KMS-11 (cell line): Measurements from ENCODE around the gene ATF6B.
"Not testable (repeated sequence)": the region's sequence is repeated elsewhere in the genome, so short reads cannot be mapped to it uniquely, and the experiment has no call there.

Experiments used
- H2AFZ ChIP-seq: fragments of 200-600 bp; sonication (generic); 2 replicates; pipeline ENCODE4 v1.6.1; 2016; ENCODE audit warnings: antibody characterized with exemption, mixed run types, low read depth
- H3K27ac ChIP-seq: fragments of 200-600 bp; sonication (generic); 2 replicates; pipeline ENCODE4 v1.6.1; 2016; ENCODE audit warnings: mild to moderate bottlenecking, mixed run types
- H3K27me3 ChIP-seq: fragments of 200-600 bp; sonication (generic); 2 replicates; pipeline ENCODE4 v1.6.1; 2017; ENCODE audit warnings: mild to moderate bottlenecking, low read depth, mixed run types, moderate library complexity; ENCODE audit not compliant: insufficient read depth
- H3K36me3 ChIP-seq: fragments of 200-600 bp; sonication (generic); 2 replicates; pipeline ENCODE4 v1.6.1; 2017; ENCODE audit warnings: mild to moderate bottlenecking, mixed run types; ENCODE audit not compliant: insufficient read depth
- H3K4me1 ChIP-seq: fragments of 200-600 bp; sonication (generic); 2 replicates; pipeline ENCODE4 v1.6.1; 2016; ENCODE audit warnings: mild to moderate bottlenecking, low read depth, mixed run types; ENCODE audit not compliant: poor library complexity, severe bottlenecking
- H3K4me2 ChIP-seq: fragments of 200-600 bp; sonication (generic); 2 replicates; pipeline ENCODE4 v1.7.0; 2016; ENCODE audit warnings: mild to moderate bottlenecking, mixed run types
- H3K4me3 ChIP-seq: fragments of 200-600 bp; sonication (generic); IDR thresholded peaks from 2 replicates; pipeline ENCODE4 v1.6.1; 2017; ENCODE audit warnings: low read depth, low read length, mixed read lengths; ENCODE audit not compliant: insufficient read depth
- H3K79me2 ChIP-seq: fragments of 200-600 bp; sonication (generic); 2 replicates; pipeline ENCODE4 v1.6.1; 2016; ENCODE audit warnings: low read depth, mixed run types; ENCODE audit not compliant: insufficient read depth
- H3K9ac ChIP-seq: fragments of 200-600 bp; sonication (generic); 2 replicates; pipeline ENCODE4 v1.6.1; 2016; ENCODE audit warnings: mild to moderate bottlenecking, mixed run types
- H4K20me1 ChIP-seq: fragments of 200-600 bp; sonication (generic); 2 replicates; pipeline ENCODE4 v1.6.1; 2016; ENCODE audit warnings: mild to moderate bottlenecking, mixed run types; ENCODE audit not compliant: insufficient read depth
- TF ChIP-seq, protein P1 (sequence below): fragments of 200-600 bp; sonication (generic); conservative IDR thresholded peaks from 2 replicates; pipeline ENCODE4 v1.6.1; 2017; ENCODE audit warnings: low read depth, mild to moderate bottlenecking, antibody characterized with exemption, low read length, moderate library complexity, mixed read lengths

Gene ATF6B

DNA sequence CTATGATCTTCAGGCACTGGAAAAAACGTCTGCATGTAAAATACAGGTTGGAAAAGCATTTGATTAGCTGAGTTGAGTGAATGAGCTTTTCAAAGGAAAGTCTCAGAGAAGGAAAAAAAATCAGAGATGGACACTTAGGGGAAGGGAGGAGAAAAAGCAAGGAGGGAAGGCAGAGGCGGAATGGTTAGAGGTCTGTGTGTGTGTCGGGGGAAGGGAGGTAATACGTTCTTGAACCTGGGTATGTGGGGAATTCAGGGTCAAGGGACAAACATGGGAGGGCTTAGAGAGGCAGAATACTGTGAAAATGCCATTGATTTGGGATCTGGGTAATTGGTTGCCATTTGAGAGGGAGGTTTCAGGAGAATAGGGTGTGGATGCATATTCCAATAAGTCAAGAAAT is 18.6 kb upstream of the ATF6B start:
- no peak overlapping the region for H3K27ac ChIP-seq

DNA sequence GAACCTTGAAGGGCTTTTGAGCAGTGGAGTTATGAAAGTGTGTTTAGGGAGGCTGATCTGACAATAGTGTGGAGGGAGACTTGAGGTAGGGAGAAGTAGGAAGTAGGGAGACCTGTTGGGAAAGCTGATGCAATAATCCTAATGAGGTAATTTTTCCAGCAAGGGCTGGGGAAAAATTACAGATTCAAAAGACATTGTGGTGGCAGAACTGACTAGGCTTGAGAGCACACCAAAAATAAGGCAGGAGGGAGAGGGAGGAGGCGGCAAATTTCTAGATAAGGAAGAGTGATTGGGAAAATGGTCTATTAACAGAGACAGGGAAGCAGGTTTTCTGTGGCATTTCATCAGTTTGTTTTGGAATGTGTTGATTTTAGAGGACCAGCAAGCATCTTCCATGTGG is 18.2 kb upstream of the ATF6B start:
- no peaks in the 10 kb centered on the region for H3K27me3 ChIP-seq
- no peaks in the 10 kb centered on the region for H4K20me1 ChIP-seq
- no peaks in the 10 kb centered on the region for H3K4me1 ChIP-seq
- no peaks in the 10 kb centered on the region for H3K36me3 ChIP-seq
- H3K4me2 ChIP-seq, result no peak overlapping the region
- H3K9ac ChIP-seq, result no peak overlapping the region
- no peak overlapping the region for H3K27ac ChIP-seq
- TF ChIP-seq, protein P1, sequence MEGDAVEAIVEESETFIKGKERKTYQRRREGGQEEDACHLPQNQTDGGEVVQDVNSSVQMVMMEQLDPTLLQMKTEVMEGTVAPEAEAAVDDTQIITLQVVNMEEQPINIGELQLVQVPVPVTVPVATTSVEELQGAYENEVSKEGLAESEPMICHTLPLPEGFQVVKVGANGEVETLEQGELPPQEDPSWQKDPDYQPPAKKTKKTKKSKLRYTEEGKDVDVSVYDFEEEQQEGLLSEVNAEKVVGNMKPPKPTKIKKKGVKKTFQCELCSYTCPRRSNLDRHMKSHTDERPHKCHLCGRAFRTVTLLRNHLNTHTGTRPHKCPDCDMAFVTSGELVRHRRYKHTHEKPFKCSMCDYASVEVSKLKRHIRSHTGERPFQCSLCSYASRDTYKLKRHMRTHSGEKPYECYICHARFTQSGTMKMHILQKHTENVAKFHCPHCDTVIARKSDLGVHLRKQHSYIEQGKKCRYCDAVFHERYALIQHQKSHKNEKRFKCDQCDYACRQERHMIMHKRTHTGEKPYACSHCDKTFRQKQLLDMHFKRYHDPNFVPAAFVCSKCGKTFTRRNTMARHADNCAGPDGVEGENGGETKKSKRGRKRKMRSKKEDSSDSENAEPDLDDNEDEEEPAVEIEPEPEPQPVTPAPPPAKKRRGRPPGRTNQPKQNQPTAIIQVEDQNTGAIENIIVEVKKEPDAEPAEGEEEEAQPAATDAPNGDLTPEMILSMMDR, result no peak
- no peaks in the 10 kb centered on the region for H3K79me2 ChIP-seq
- no peak overlapping the region for H3K4me3 ChIP-seq
- no peak overlapping the region for H2AFZ ChIP-seq

More for the DNA sequence above, 18.6 kb upstream of the ATF6B start:
- Histone ChIP-seq H3K79me2 (no peaks in the 10 kb centered on the region), H4K20me1 (no peaks in the 10 kb centered on the region), H3K4me3 (no peak overlapping the region), H3K4me1 (no peaks in the 10 kb centered on the region), H3K36me3 (no peaks in the 10 kb centered on the region), H3K9ac (no peak overlapping the region), H3K27me3 (no peaks in the 10 kb centered on the region), H3K4me2 (no peak overlapping the region), H2AFZ (no peak overlapping the region)
- TF ChIP-seq, protein P1, result no peak

DNA sequence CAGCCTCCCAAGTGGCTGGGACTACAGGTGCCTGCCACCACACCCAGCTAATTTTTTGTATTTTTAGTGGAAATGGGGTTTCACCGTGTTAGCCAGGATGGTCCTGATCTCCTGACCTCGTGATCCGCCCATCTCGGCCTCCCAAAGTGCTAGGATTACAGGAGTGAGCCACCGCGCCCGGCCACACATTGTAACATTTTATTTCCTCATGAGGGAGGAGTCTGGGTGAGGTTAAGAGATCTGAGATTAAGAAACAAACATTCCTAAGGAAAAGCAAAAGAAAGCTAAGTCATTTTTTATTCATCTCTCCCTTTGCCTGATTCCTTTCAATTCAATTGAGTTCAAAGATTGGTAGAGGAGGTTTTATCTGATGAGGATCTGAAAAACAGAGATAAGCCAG is 16.2 kb upstream of the ATF6B start:
- H3K79me2 ChIP-seq, H2AFZ ChIP-seq, H3K4me1 ChIP-seq: not testable (repeated sequence)

DNA sequence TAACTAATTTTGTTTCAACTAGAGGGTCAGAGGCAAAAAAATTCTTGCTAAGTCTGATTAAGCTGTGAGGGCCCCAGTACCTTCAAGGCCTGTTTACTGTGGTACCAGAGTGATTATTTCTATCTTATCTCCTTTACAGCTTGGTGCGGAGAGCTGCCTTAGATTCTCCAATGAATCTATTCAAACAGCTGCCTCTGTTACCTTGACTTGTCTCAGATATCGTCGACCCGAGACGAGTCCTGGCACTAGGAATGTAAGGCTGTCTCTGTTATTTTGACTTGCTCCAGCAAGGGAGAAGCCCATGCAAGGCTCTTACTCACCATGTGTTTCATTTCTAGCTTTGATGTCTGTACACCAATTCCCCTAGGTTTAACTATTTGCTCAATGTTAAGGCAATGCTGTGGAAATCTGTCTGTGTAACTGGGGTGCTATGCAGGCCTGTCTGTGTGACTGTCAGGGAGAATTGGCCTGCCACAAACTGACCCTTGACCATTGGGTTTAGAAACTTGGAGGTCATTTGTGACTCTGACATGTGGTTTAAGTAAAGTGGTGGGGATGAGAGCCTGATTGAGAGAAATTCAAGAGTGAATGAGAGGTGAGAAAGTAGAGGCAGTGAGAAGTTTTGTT is 12.5 kb upstream of the ATF6B start:
- no peaks in the 10 kb centered on the region for H3K27me3 ChIP-seq
- H3K79me2 ChIP-seq, result no peaks in the 10 kb centered on the region
- H3K4me1 ChIP-seq, result no peaks in the 10 kb centered on the region
- H3K36me3 ChIP-seq, result no peaks in the 10 kb centered on the region
- TF ChIP-seq, protein P1, result no peak
- H4K20me1 ChIP-seq, result no peaks in the 10 kb centered on the region
- no peak overlapping the region for H2AFZ ChIP-seq
- H3K4me2 ChIP-seq, result no peak overlapping the region
- H3K9ac ChIP-seq, result no peak overlapping the region
- no peak overlapping the region for H3K4me3 ChIP-seq
- no peak overlapping the region for H3K27ac ChIP-seq

More for the DNA sequence above, 16.2 kb upstream of the ATF6B start:
- H4K20me1 ChIP-seq, H3K27me3 ChIP-seq, H3K36me3 ChIP-seq, H3K9ac ChIP-seq, H3K4me2 ChIP-seq, H3K27ac ChIP-seq, H3K4me3 ChIP-seq: not testable (repeated sequence)

DNA sequence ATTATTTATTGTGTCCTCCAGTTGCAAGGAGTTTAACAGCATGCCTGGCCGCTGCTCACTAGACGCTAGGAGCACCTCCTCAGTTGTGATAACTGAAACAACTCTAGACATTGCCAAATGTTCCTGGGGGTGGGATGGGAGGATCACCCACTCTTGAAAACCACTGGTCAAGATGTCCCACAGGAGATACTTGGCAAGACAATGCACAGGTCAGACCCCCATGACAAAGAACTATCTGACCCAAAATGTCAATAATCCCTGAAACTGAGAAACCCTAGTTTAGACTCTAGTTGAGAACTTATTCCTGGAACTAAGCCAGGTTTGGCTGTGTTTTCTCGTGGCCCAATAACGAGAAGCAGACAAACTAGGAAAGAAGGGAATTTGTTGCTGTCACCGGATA is 11.5 kb upstream of the ATF6B start:
- no peak overlapping the region for H3K27ac ChIP-seq
- H3K79me2 ChIP-seq, result no peaks in the 10 kb centered on the region
- no peaks in the 10 kb centered on the region for H3K27me3 ChIP-seq
- TF ChIP-seq, protein P1, result no peak
- H2AFZ ChIP-seq, result no peak overlapping the region
- no peak overlapping the region for H3K9ac ChIP-seq
- H3K4me1 ChIP-seq, result no peaks in the 10 kb centered on the region
- no peak overlapping the region for H3K4me2 ChIP-seq
- H4K20me1 ChIP-seq, result no peaks in the 10 kb centered on the region
- no peak overlapping the region for H3K4me3 ChIP-seq
- H3K36me3 ChIP-seq, result no peaks in the 10 kb centered on the region
